H1 (cell line): ENCODE results near the gene CCR9. TPM values are rescaled to one million over a fixed set of nuclear protein-coding genes. Genes with fewer than 3 reads are reported as not detected.

ENCODE experiments used
- CTCF ChIA-PET: fragments of 300-600 bp; sonication (Branson Sonifier 250); formaldehyde crosslinking; loops from one replicate; lab custom pipeline; 2021; ENCODE audit not compliant: partially characterized antibody; lab: Charles Lee
- POLR2A ChIA-PET: fragments of 300-600 bp; sonication (Branson Sonifier 250); formaldehyde crosslinking; loops from one replicate; lab custom pipeline; 2021; ENCODE audit warnings: inconsistent platforms; ENCODE audit not compliant: partially characterized antibody; lab: Charles Lee
- DNase-seq, 2 experiments: peaks; one replicate each; pipeline versions ENCODE4 v3.0.0 to v3.0.0-alpha.2; 2010 to 2022; ENCODE audit warnings: low spot score in 2 of 2, low read depth in 1 of 2, mixed read lengths in 1 of 2
- FAIRE-seq: peaks from 2 replicates; lab custom pipeline; 2011; peaks lifted over from hg19 to GRCh38; lab: Jason Lieb, UNC
- H2AFZ ChIP-seq: 2 replicates; pipeline ENCODE4 v1.8.1; 2012; ENCODE audit warnings: low read length, inconsistent platforms
- H2AK5ac ChIP-seq: 2 replicates; pipeline ENCODE4 v1.6.1; 2013; ENCODE audit warnings: low read depth, low read length
- H2BK120ac ChIP-seq: replicated peaks from 2 replicates; pipeline ENCODE3; 2013; ENCODE audit warnings: low read depth, low read length, inconsistent platforms
- H2BK12ac ChIP-seq: 2 replicates; pipeline ENCODE4 v1.6.1; 2013; ENCODE audit warnings: low read depth, low read length
- H2BK15ac ChIP-seq: 2 replicates; pipeline ENCODE4 v1.6.1; 2013; ENCODE audit warnings: low read length
- H2BK20ac ChIP-seq: 2 replicates; pipeline ENCODE4 v1.6.1; 2013; ENCODE audit warnings: low read length
- H2BK5ac ChIP-seq: 2 replicates; pipeline ENCODE4 v1.6.1; 2013; ENCODE audit warnings: low read depth, low read length
- H3K14ac ChIP-seq: 2 replicates; pipeline ENCODE4 v1.6.1; 2013; ENCODE audit warnings: inconsistent platforms; ENCODE audit not compliant: insufficient read length
- H3K18ac ChIP-seq: 2 replicates; pipeline ENCODE4 v1.6.1; 2013; ENCODE audit warnings: low read length; ENCODE audit errors: extremely low read depth
- H3K23ac ChIP-seq: 2 replicates; pipeline ENCODE4 v1.6.1; 2013; ENCODE audit warnings: inconsistent platforms; ENCODE audit not compliant: insufficient read length
- H3K23me2 ChIP-seq: 2 replicates; pipeline ENCODE4 v1.6.1; 2013; ENCODE audit warnings: low read depth, low read length
- H3K27ac ChIP-seq: 2 replicates; pipeline ENCODE4 v1.6.1; 2011; ENCODE audit warnings: low read depth, low read length, inconsistent platforms
- H3K27me3 ChIP-seq, 4 experiments: replicated peaks in 1 of 4; 1 replicate in 1 of 4; 2 replicates in 3 of 4; pipeline versions ENCODE4 v1.6.1 to v1.8.1; 2011 to 2013; ENCODE audit warnings: low read length in 3 of 4, mild to moderate bottlenecking in 3 of 4, inconsistent platforms in 2 of 4, mixed read lengths in 2 of 4, moderate library complexity in 1 of 4; ENCODE audit not compliant: control insufficient read depth in 3 of 4, insufficient read depth in 3 of 4; ENCODE audit errors: extremely low read depth in 1 of 4
- H3K36me3 ChIP-seq, 4 experiments: 2 replicates each; pipeline versions ENCODE4 v1.6.1 to v1.8.1; 2011 to 2013; ENCODE audit warnings: mild to moderate bottlenecking in 4 of 4, low read length in 3 of 4, moderate library complexity in 2 of 4, control low read depth in 1 of 4, inconsistent platforms in 1 of 4; ENCODE audit not compliant: insufficient read depth in 4 of 4, control insufficient read depth in 2 of 4
- H3K4ac ChIP-seq: replicated peaks from 2 replicates; pipeline ENCODE3; 2013; ENCODE audit warnings: low read length, low read depth, mixed read lengths, inconsistent platforms; ENCODE audit not compliant: insufficient read length
- H3K4me1 ChIP-seq, 4 experiments: replicated peaks in 1 of 4; 1 replicate in 1 of 4; 2 replicates in 3 of 4; pipeline versions ENCODE4 v1.6.1 to v1.8.1; 2011 to 2013; ENCODE audit warnings: low read length in 3 of 4, inconsistent platforms in 2 of 4, mixed read lengths in 1 of 4; ENCODE audit not compliant: insufficient read depth in 4 of 4, control insufficient read depth in 3 of 4
- H3K4me2 ChIP-seq, 2 experiments: 2 replicates each; pipeline versions ENCODE4 v1.6.1 to v1.8.1; 2011 to 2013; ENCODE audit warnings: low read depth in 2 of 2, low read length in 2 of 2, control low read depth in 1 of 2, inconsistent platforms in 1 of 2, mild to moderate bottlenecking in 1 of 2; ENCODE audit not compliant: insufficient read depth in 1 of 2
- H3K4me3 ChIP-seq, 4 experiments: fragments of 200-600, 300-600 bp in 1 of 4; sonication (generic), shearing (Covaris generic), sonication (Bioruptor Twin) in 1 of 4; 2 replicates each; pipeline versions ENCODE4 v1.5.1 to v1.8.1; 2011 to 2016; ENCODE audit warnings: low read length in 4 of 4, low read depth in 3 of 4, control low read depth in 2 of 4, inconsistent platforms in 2 of 4, mild to moderate bottlenecking in 2 of 4, mixed read lengths in 1 of 4, moderate library complexity in 1 of 4; ENCODE audit not compliant: insufficient read depth in 2 of 4; ENCODE audit errors: extremely low read depth in 1 of 4
- H3K56ac ChIP-seq: replicated peaks from 2 replicates; pipeline ENCODE3; 2013; ENCODE audit warnings: low read depth, mild to moderate bottlenecking, mixed read lengths, low read length, inconsistent platforms; ENCODE audit not compliant: insufficient read length
- H3K79me1 ChIP-seq: 2 replicates; pipeline ENCODE4 v1.6.1; 2013; ENCODE audit warnings: low read depth, low read length, control low read depth
- H3K79me2 ChIP-seq, 2 experiments: 2 replicates each; pipeline versions ENCODE4 v1.6.1 to v1.8.1; 2012 to 2013; ENCODE audit warnings: low read length in 2 of 2, mild to moderate bottlenecking in 2 of 2, inconsistent platforms in 1 of 2; ENCODE audit not compliant: insufficient read depth in 2 of 2, control insufficient read depth in 1 of 2
- H3K9ac ChIP-seq, 4 experiments: replicated peaks in 1 of 4; 1 replicate in 1 of 4; 2 replicates in 3 of 4; pipeline versions ENCODE4 v1.6.1 to v1.8.1; 2011 to 2013; ENCODE audit warnings: low read depth in 3 of 4, low read length in 3 of 4, control low read depth in 2 of 4, mild to moderate bottlenecking in 2 of 4, moderate library complexity in 2 of 4, inconsistent platforms in 1 of 4; ENCODE audit errors: extremely low read depth in 1 of 4
- H3K9me3 ChIP-seq, 2 experiments: 2 replicates each; pipeline versions ENCODE4 v1.6.1 to v1.8.1; 2012 to 2013; ENCODE audit warnings: mild to moderate bottlenecking in 2 of 2, moderate library complexity in 2 of 2, control low read depth in 1 of 2, inconsistent platforms in 1 of 2, low read depth in 1 of 2, low read length in 1 of 2, mixed read lengths in 1 of 2; ENCODE audit not compliant: insufficient read depth in 2 of 2
- H4K20me1 ChIP-seq, 2 experiments: replicated peaks in 1 of 2; 2 replicates each; pipeline versions ENCODE3 to v1.8.1; 2011 to 2013; ENCODE audit warnings: inconsistent platforms in 2 of 2, low read length in 2 of 2, mild to moderate bottlenecking in 1 of 2; ENCODE audit not compliant: insufficient read depth in 2 of 2, control insufficient read depth in 1 of 2
- H4K5ac ChIP-seq: 2 replicates; pipeline ENCODE4 v1.6.1; 2013; ENCODE audit warnings: low read length, low read depth, mixed read lengths, inconsistent platforms; ENCODE audit not compliant: insufficient read length
- H4K8ac ChIP-seq: 2 replicates; pipeline ENCODE4 v1.8.0; 2013; ENCODE audit warnings: mild to moderate bottlenecking, moderate library complexity, low read length, inconsistent platforms; ENCODE audit not compliant: insufficient read depth; ENCODE audit errors: extremely low read depth
- H4K91ac ChIP-seq: replicated peaks from 2 replicates; pipeline ENCODE3; 2013; ENCODE audit warnings: low read length, mixed read lengths, inconsistent platforms; ENCODE audit not compliant: insufficient read length
- MAFK ChIP-seq: IDR thresholded peaks from 2 replicates; pipeline ENCODE4 v1.6.1; 2012; ENCODE audit warnings: low read depth, mild to moderate bottlenecking, improper control_type of control experiment, low read length
- POLR2AphosphoS5 ChIP-seq: IDR thresholded peaks from 2 replicates; pipeline ENCODE4 v1.6.1; 2011; ENCODE audit warnings: low read depth, low read length
- WGBS, 2 experiments: shearing (Covaris generic) in 1 of 2; methylation state at CpG; one replicate each; pipeline versions ENCODE4 v1.1.6 to v1.1.7; 2013 to 2015; ENCODE audit warnings: low lambda C conversion rate in 2 of 2, mixed read lengths in 2 of 2, inconsistent platforms in 1 of 2, low coverage in 1 of 2, missing lambda C conversion rate in 1 of 2; ENCODE audit not compliant: insufficient replicate concordance in 2 of 2, insufficient coverage in 1 of 2, insufficient read length in 1 of 2; ENCODE audit errors: extremely low coverage in 1 of 2, missing lambda C conversion rate in 1 of 2; 5-methylcytosine and 5-hydroxymethylcytosine counted together
- polyA plus RNA-seq, 7 experiments: library from polyadenylated mRNA; depleted of rRNA in 3 of 7; stranded (reverse) in 5 of 7; unstranded in 2 of 7; fragments of >200 nt in 5 of 7; fragments of 200-250 nt in 2 of 7; gene quantifications; 1 replicate in 5 of 7; 2 replicates in 1 of 7; 4 replicates in 1 of 7; pipeline versions ENCODE4 v1.2.1 to v1.2.3, GENCODE V29; 2011 to 2013; ENCODE audit warnings: missing spikeins in 2 of 7, mixed read lengths in 2 of 7
- total RNA-seq: library from RNA; stranded (reverse); fragmentation: NEBNext Ultra II Directional; extraction: Animal tissue kit (Norgen Biotek cat#: 25700); gene quantifications from 2 replicates; pipeline ENCODE4 v1.2.1, GENCODE V29; 2021
- TF ChIP-seq, protein P1 (sequence below): IDR thresholded peaks from 2 replicates; pipeline ENCODE4 v1.6.1; 2012; ENCODE audit warnings: inconsistent platforms

Gene CCR9
- total and polyA plus RNA-seq, 2 of the 8 experiments (the other 6 are each of a cell fraction or from before 2014, with no cell fraction given): not detected

DNA sequence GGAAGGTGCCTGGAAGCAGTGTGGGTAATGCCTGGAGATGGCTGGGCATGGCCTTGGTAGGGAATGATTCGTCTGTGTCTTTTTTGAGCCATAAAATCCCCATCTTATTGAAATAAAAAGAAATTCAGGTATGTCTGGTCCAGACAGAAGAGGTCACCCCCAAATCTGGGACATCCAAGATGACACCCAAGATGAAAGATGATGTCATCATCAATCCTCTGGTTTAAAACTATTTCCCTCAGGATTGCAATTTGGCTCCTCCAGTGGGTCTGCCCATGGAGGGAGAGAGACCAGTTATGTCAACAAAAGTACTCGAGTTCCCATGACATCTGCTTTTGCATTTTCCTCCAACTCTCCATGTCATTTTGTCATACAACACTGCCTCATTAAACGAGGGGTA lies 16.7 kb upstream of the CCR9 start:
- Histone ChIP-seq H3K14ac (no peak overlapping the region), H3K79me1 (no peaks in the 10 kb centered on the region; the same call in 1 of the 2 replicates), H2BK20ac (no peak overlapping the region), H2AK5ac (no peak overlapping the region), H4K8ac (no peak overlapping the region), H3K27ac (no peak overlapping the region), H3K79me2 (no peaks in the 10 kb centered on the region), H3K36me3 (no peaks in the 10 kb centered on the region), H2BK120ac (no peak overlapping the region), H2BK5ac (no peak overlapping the region), H2BK15ac (no peak overlapping the region), H3K4me1 (peaks cover 0 to 4% (median 2%) of the 10 kb centered on the region in 4 experiments; a peak in 2 of 7 replicates), H3K27me3 (no peaks in the 10 kb centered on the region), H3K56ac (no peak overlapping the region), H2BK12ac (no peak overlapping the region), H2AFZ (no peak overlapping the region), H4K5ac (no peak overlapping the region), H4K20me1 (no peaks in the 10 kb centered on the region), H3K4ac (no peak overlapping the region), H3K4me2 (no peak overlapping the region), H4K91ac (no peak overlapping the region), H3K9me3 (no peaks in the 10 kb centered on the region), H3K23ac (no peak overlapping the region), H3K9ac (no peak overlapping the region), H3K4me3 (no peak overlapping the region), H3K18ac (no peak overlapping the region), H3K23me2 (no peaks in the 10 kb centered on the region)
- WGBS, 2 experiments: 82% methylated on average over 3 of the region's 3 CpGs; no CpG with 5 or more reads in 1 of the 2 experiments
- CTCF ChIA-PET: no interaction called here
- POLR2A ChIA-PET: no interaction called here
- no peak for DNase-seq
- TF ChIP-seq, protein P1, sequence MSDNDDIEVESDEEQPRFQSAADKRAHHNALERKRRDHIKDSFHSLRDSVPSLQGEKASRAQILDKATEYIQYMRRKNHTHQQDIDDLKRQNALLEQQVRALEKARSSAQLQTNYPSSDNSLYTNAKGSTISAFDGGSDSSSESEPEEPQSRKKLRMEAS: no peak
- TF ChIP-seq MAFK (no peak), POLR2AphosphoS5 (no peak)
- FAIRE-seq: no peak
